Uterus (tissue), 4 donors: ENCODE data around the gene PFKFB4. TPM values are rescaled to one million over a fixed set of nuclear protein-coding genes. Genes with fewer than 3 reads are reported as not detected.

Experiments used
- DNase-seq, 2 donors: peaks; one replicate each; pipeline ENCODE4 v3.0.0-alpha.2; 2019 to 2020
- H3K27ac ChIP-seq, 2 donors: fragments of 200-600 bp; sonication (generic); 1 replicate in 1 of 2; 2 replicates in 1 of 2; pipeline ENCODE4 v1.5.1; 2016 to 2018
- H3K27me3 ChIP-seq, 2 donors: fragments of 200-600 bp; sonication (generic); one replicate each; pipeline ENCODE4 v1.5.1; 2018 to 2019; ENCODE audit warnings: control low read depth in 1 of 2
- H3K36me3 ChIP-seq, 2 donors: fragments of 200-600 bp; sonication (generic); one replicate each; pipeline ENCODE4 v1.5.1; 2019; ENCODE audit warnings: control low read depth in 1 of 2
- H3K4me1 ChIP-seq, 2 donors: fragments of 200-600 bp; sonication (generic); one replicate each; pipeline ENCODE4 v1.5.1; 2018 to 2019; ENCODE audit warnings: control low read depth in 1 of 2
- H3K4me3 ChIP-seq, 2 donors: fragments of 200-600 bp; sonication (generic); 1 replicate in 1 of 2; 2 replicates in 1 of 2; pipeline ENCODE4 v1.5.1; 2018 to 2019; ENCODE audit warnings: mild to moderate bottlenecking in 1 of 2
- H3K9me3 ChIP-seq, 2 donors: fragments of 200-600 bp; sonication (generic); one replicate each; pipeline ENCODE4 v1.5.1; 2019; ENCODE audit warnings: control low read depth in 1 of 2
- CTCF ChIP-seq, 4 experiments: fragments of 200-600 bp in 2 of 4; fragments of 450-650 bp in 2 of 4; sonication (generic) in 2 of 4; IDR thresholded peaks; one replicate each; pipeline ENCODE4 v1.5.1; 2016 to 2019; ENCODE audit warnings: antibody characterized with exemption in 4 of 4, mild to moderate bottlenecking in 2 of 4, moderate library complexity in 1 of 4
- POLR2A ChIP-seq, 2 donors: fragments of 450-650 bp; IDR thresholded peaks; one replicate each; pipeline ENCODE4 v1.6.1; 2016; ENCODE audit warnings: antibody characterized with exemption in 2 of 2, mild to moderate bottlenecking in 1 of 2, moderate library complexity in 1 of 2
- intact Hi-C: fragments of 100-400 bp; cut with DNase I; formaldehyde crosslinking; loops from one replicate; pipeline ENCODE4 v1.15.1; 2023; ENCODE audit warnings: low total_unique reads
- total RNA-seq, 4 donors: library from RNA; depleted of rRNA in 3 of 4; stranded (reverse); fragments of >200 nt in 3 of 4; gene quantifications; one replicate each; pipeline versions ENCODE4 v1.1.0 to v1.2.4, GENCODE V29; 2014 to 2023
- donor health status: DM: yes; HTN: yes; CAD: no.

PFKFB4 gene
- total RNA-seq, 4 donors from 2014 or later, result 3.2 to 11.5 (median 10.1) TPM

- Histone ChIP-seq H3K4me1 (no peaks in the 10 kb centered on the region), H3K27ac (no peak overlapping the region), H3K36me3 (no peaks in the 10 kb centered on the region), H3K9me3 (no peaks in the 10 kb centered on the region), H3K4me3 (no peak overlapping the region), H3K27me3 (no peaks in the 10 kb centered on the region)
- intact Hi-C loops, result no loop called here
- DNase-seq, result no peak
- no peak for TF ChIP-seq CTCF (IDR thresholded peaks at IDR 0.05)
- no peak for TF ChIP-seq POLR2A (IDR thresholded peaks at IDR 0.05)
Measured at GRCh38 chr3:48564022-48564421, 7.4 kb upstream of the PFKFB4 start.

- DNase-seq, result no peak
- Histone ChIP-seq H3K36me3 (no peaks in the 10 kb centered on the region), H3K27ac (no peak within 1 kb of the TSS), H3K4me3 (no peak within 1 kb of the TSS), H3K4me1 (no peaks in the 10 kb centered on the region), H3K9me3 (no peaks in the 10 kb centered on the region), H3K27me3 (no peaks in the 10 kb centered on the region)
- TF ChIP-seq POLR2A (IDR thresholded peaks at IDR 0.05) (no peak), CTCF (IDR thresholded peaks at IDR 0.05) (no peak)
- intact Hi-C loops, result no loop called here
Measured at GRCh38 chr3:48563382-48563918, 6.8 kb upstream of the PFKFB4 start, which contains the start of gene UCN2. UCN2 (minus strand) TSS chr3:48563781; CDS start chr3:48563124, 657 bp downstream.

- intact Hi-C loops, result no loop called here
- Histone ChIP-seq H3K9me3 (no peaks in the 10 kb centered on the region), H3K36me3 (no peaks in the 10 kb centered on the region), H3K4me3 (no peak overlapping the region), H3K27me3 (no peaks in the 10 kb centered on the region), H3K27ac (no peak overlapping the region), H3K4me1 (no peaks in the 10 kb centered on the region)
- no peak for TF ChIP-seq CTCF (IDR thresholded peaks at IDR 0.05)
- TF ChIP-seq POLR2A (IDR thresholded peaks at IDR 0.05), result no peak
- no peak for DNase-seq
Measured at GRCh38 chr3:48562367-48563095, 5.9 kb upstream of the PFKFB4 start.

GRCh38 chr3:48561045-48561736 lies 4.6 kb upstream of the PFKFB4 start:
- Histone ChIP-seq H3K4me3 (peak overlapping the region; percentile 9 to 11), H3K27ac (peak overlapping the region; percentile 40 to 73), H3K27me3 (no peaks in the 10 kb centered on the region), H3K4me1 (no peaks in the 10 kb centered on the region), H3K9me3 (no peaks in the 10 kb centered on the region), H3K36me3 (no peaks in the 10 kb centered on the region)
- DNase-seq, result peak; percentile 64 to 71
- intact Hi-C loops, result no loop called here
- no peak for TF ChIP-seq POLR2A (IDR thresholded peaks at IDR 0.05)
- TF ChIP-seq CTCF (IDR thresholded peaks at IDR 0.05), result peak in 2 of 4 experiments; percentile 39 to 42

GRCh38 chr3:48560648-48561018 lies 4.0 kb upstream of the PFKFB4 start:
- intact Hi-C loops, result no loop called here
- Histone ChIP-seq H3K27ac (peak overlapping the region; percentile 40 to 73), H3K9me3 (no peaks in the 10 kb centered on the region), H3K4me1 (no peaks in the 10 kb centered on the region), H3K4me3 (peak overlapping the region; percentile 9 to 11), H3K36me3 (no peaks in the 10 kb centered on the region), H3K27me3 (no peaks in the 10 kb centered on the region)
- no peak for DNase-seq
- no peak for TF ChIP-seq POLR2A (IDR thresholded peaks at IDR 0.05)
- no peak for TF ChIP-seq CTCF (IDR thresholded peaks at IDR 0.05)
